ENCODE data around the gene GIPC1. TPM values are rescaled to one million over a fixed set of nuclear protein-coding genes. Genes with fewer than 3 reads are reported as not detected.

The GIPC1 gene
- polyA plus RNA-seq, 3 donors = 4.0 to 6.2 (median 4.8) TPM

GRCh38 chr19:14435320-14436050, 60.4 kb downstream of the GIPC1 start:
- Histone ChIP-seq H3K4me1 (ENCODE audit: control insufficient read depth in 1 of 2, insufficient read depth in 2 of 2, low read length in 2 of 2) (peaks cover 64 to 73% of the 10 kb centered on the region in 2 donors), H3K27me3 (ENCODE audit: control insufficient read depth in 2 of 2, insufficient read depth in 2 of 2, low read length in 2 of 2) (peaks cover 0 to 2% of the 10 kb centered on the region in 2 donors), H4K20me1 (ENCODE audit: insufficient read depth, low read length) (peaks cover 7% of the 10 kb centered on the region), H3K79me2 (ENCODE audit: insufficient read depth, low read length) (peaks cover 70% of the 10 kb centered on the region), H3K9ac (ENCODE audit: insufficient read depth, low read length, poor library complexity, severe bottlenecking) (no peak overlapping the region), H3K4me2 (replicated peaks; ENCODE audit: extremely low read depth, low read length, poor library complexity, severe bottlenecking) (peak overlapping the region; percentile 93), H3K9me3 (replicated peaks in 1 of 2; ENCODE audit: control insufficient read depth in 1 of 2, insufficient read depth in 1 of 2, low read length in 2 of 2) (no peaks in the 10 kb centered on the region), H3K4me3 (replicated peaks in 1 of 3; ENCODE audit: low read depth in 2 of 3, low read length in 3 of 3) (peak overlapping the region in 1 of 3 experiments; percentile 89), H3K36me3 (replicated peaks in 1 of 2; ENCODE audit: control insufficient read depth in 1 of 2, insufficient read depth in 2 of 2, low read length in 2 of 2) (peaks cover 0 to 5% of the 10 kb centered on the region in 2 donors), H2AFZ (ENCODE audit: insufficient read depth, low read depth, low read length, poor library complexity, severe bottlenecking) (no peak overlapping the region), H3K27ac (ENCODE audit: low read depth in 1 of 2, low read length in 2 of 2) (peak overlapping the region; percentile 22 to 70)
- no peak for DNase-seq
- H3K27me3 Mint-ChIP-seq (ENCODE audit: low read depth in 3 of 3) = peaks cover 6 to 9% (median 7%) of the 10 kb centered on the region in 3 donors
- intact Hi-C loops (cut with micrococcal nuclease) = loop anchor here (2.0 to 5.0 kb wide), 2 partner anchors 15 to 42 kb away; partner anchors contain the start of gene PTGER1 (in 1 of the 2)
- peak overlapping the region; percentile 69 to 87 for H3K4me3 Mint-ChIP-seq
- H3K27ac Mint-ChIP-seq = peak overlapping the region; percentile 55 to 96 (median 86)
- H3K4me1 Mint-ChIP-seq = peaks cover 62% of the 10 kb centered on the region
- H3K36me3 Mint-ChIP-seq = peaks cover 2 to 15% of the 10 kb centered on the region in 2 donors
- no peak for TF ChIP-seq CTCF (IDR thresholded peaks at IDR 0.05)
- H3K9me3 Mint-ChIP-seq = no peaks in the 10 kb centered on the region
- 86% methylated on average over 10 of the region's 17 CpGs for WGBS (ENCODE audit: insufficient coverage)

GRCh38 chr19:14434543-14435319, 61.2 kb downstream of the GIPC1 start:
- Mint-ChIP-seq H3K4me3 (peak overlapping the region; percentile 79 to 87), H3K27me3 (ENCODE audit: low read depth in 3 of 3) (peaks cover 6 to 11% (median 7%) of the 10 kb centered on the region in 3 donors), H3K4me1 (peaks cover 56% of the 10 kb centered on the region), H3K9me3 (no peaks in the 10 kb centered on the region), H3K27ac (peak overlapping the region; percentile 77 to 96 (median 86)), H3K36me3 (peaks cover 2 to 14% of the 10 kb centered on the region in 2 donors)
- Histone ChIP-seq H3K9me3 (replicated peaks in 1 of 2; ENCODE audit: control insufficient read depth in 1 of 2, insufficient read depth in 1 of 2, low read length in 2 of 2) (no peaks in the 10 kb centered on the region), H3K27me3 (ENCODE audit: control insufficient read depth in 2 of 2, insufficient read depth in 2 of 2, low read length in 2 of 2) (peaks cover 0 to 2% of the 10 kb centered on the region in 2 donors), H3K4me3 (replicated peaks in 1 of 3; ENCODE audit: low read depth in 2 of 3, low read length in 3 of 3) (peak overlapping the region; percentile 57 to 93 (median 89)), H3K4me1 (ENCODE audit: control insufficient read depth in 1 of 2, insufficient read depth in 2 of 2, low read length in 2 of 2) (peaks cover 57 to 66% of the 10 kb centered on the region in 2 donors), H3K36me3 (replicated peaks in 1 of 2; ENCODE audit: control insufficient read depth in 1 of 2, insufficient read depth in 2 of 2, low read length in 2 of 2) (peaks cover 0 to 5% of the 10 kb centered on the region in 2 donors), H4K20me1 (ENCODE audit: insufficient read depth, low read length) (peaks cover 7% of the 10 kb centered on the region), H3K27ac (ENCODE audit: low read depth in 1 of 2, low read length in 2 of 2) (peak overlapping the region; percentile 22 to 70), H3K4me2 (replicated peaks; ENCODE audit: extremely low read depth, low read length, poor library complexity, severe bottlenecking) (peak overlapping the region; percentile 93), H3K9ac (ENCODE audit: insufficient read depth, low read length, poor library complexity, severe bottlenecking) (peak overlapping the region; percentile 78), H3K79me2 (ENCODE audit: insufficient read depth, low read length) (peaks cover 63% of the 10 kb centered on the region), H2AFZ (ENCODE audit: insufficient read depth, low read depth, low read length, poor library complexity, severe bottlenecking) (no peak overlapping the region)
- intact Hi-C loops (cut with micrococcal nuclease) = loop anchor here (2.0 to 5.0 kb wide), 2 partner anchors 14 to 43 kb away; partner anchors contain the start of gene PTGER1 (in 1 of the 2)
- WGBS (ENCODE audit: insufficient coverage) = 78% methylated on average over 18 of the region's 23 CpGs
- peak; percentile 76 to 87 (median 82) for DNase-seq
- TF ChIP-seq CTCF (IDR thresholded peaks at IDR 0.05) = no peak

Measured in CD14-positive monocyte (primary cell).